GM18499 (cell line): Measurements from ENCODE around the gene PCDHB8.
"Not testable (repeated sequence)": the region's sequence is repeated elsewhere in the genome, so short reads cannot be mapped to it uniquely, and the experiment has no call there.

Source experiments
- ATAC-seq: cut with Tn5 transposase; IDR thresholded peaks from one replicate; pipeline ENCODE4 v1.9.1; 2021; ENCODE audit warnings: moderate number of reproducible peaks; ENCODE audit not compliant: insufficient read depth, unreplicated experiment

PCDHB8 gene

DNA sequence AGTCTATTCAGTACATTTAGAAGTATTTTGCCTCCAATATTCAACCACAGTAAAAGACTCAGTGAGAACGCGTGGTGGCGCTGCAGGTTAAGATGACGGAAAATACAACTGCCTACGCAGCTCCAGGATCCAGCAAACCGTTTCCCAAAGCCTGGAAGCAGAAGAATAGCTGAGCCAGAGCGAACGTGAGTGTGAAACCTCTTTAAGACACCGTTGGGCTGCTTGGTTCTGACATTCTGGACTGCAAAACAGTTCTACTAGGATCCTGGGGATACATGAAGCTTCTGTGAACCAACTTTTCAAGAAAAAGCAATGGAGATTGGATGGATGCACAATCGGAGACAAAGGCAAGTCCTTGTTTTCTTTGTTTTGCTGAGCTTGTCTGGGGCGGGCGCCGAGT, 4.7 kb downstream of the PCDHB8 start, which contains the start of gene PCDHB16:
Gene PCDHB16, plus strand, starts transcription at position 140 of the 400 bp plus-strand sequence. Its CDS starts 173 bp downstream, at position 313.
- ATAC-seq, result no peak

GRCh38 chr5:141184117-141184855, 6.7 kb downstream of the PCDHB8 start:
- ATAC-seq, result not testable (repeated sequence)

DNA sequence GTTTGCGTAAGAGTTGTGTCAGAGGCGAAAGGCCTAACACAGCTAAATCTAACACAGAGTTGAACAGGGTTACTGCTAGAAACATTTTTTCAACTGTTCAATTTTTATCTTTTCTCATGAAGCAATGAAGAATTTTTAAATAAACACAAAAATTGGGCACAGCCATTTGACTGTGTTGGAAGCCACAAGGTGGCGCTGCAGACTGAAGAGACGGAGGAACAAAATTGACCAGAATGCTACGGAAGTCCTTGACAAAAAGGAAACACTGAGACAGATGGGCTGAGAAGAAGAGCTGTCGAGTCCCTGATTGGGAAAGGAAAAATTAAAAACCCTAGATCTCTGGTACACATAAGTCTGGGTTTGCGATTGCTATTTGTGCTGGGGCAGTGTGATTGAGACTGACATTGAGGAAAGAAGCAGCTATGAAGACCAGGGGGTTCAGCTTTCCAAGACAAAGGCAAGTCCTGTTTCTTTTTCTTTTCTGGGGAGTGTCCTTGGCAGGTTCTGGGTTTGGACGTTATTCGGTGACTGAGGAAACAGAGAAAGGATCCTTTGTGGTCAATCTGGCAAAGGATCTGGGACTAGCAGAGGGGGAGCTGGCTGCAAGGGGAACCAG, 9.4 kb downstream of the PCDHB8 start, which contains the start of gene PCDHB9:
Gene PCDHB9, plus strand, starts transcription at position 265 of the 616 bp plus-strand sequence. Its CDS starts 158 bp downstream, at position 423.
- no peak for ATAC-seq

DNA sequence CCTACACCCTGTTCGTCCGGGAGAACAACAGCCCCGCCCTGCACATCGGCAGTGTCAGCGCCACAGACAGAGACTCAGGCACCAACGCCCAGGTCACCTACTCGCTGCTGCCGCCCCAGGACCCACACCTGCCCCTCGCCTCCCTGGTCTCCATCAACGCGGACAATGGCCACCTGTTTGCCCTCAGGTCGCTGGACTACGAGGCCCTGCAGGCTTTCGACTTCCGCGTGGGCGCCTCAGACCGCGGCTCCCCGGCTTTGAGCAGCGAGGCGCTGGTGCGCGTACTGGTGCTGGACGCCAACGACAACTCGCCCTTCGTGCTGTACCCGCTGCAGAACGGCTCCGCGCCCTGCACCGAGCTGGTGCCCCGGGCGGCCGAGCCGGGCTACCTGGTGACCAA, 11.1 kb downstream of the PCDHB8 start:
- ATAC-seq, result not testable (repeated sequence)

DNA sequence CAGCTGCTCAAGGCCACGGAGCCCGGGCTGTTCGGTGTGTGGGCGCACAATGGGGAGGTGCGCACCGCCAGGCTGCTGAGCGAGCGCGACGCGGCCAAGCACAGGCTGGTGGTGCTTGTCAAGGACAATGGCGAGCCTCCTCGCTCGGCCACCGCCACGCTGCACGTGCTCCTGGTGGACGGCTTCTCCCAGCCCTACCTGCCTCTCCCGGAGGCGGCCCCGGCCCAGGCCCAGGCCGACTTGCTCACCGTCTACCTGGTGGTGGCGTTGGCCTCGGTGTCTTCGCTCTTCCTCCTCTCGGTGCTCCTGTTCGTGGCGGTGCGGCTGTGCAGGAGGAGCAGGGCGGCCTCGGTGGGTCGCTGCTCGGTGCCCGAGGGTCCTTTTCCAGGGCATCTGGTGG, 11.5 kb downstream of the PCDHB8 start:
- not testable (repeated sequence) for ATAC-seq

- ATAC-seq, result no peak
Measured at GRCh38 chr5:141192110-141192725, 14.6 kb downstream of the PCDHB8 start, which contains the start of gene PCDHB10. TSS of gene PCDHB10 (plus strand) at chr5:141192353. CDS start at chr5:141192553, 200 bp downstream.

GRCh38 chr5:141194332-141194731, 16.7 kb downstream of the PCDHB8 start:
- ATAC-seq, result not testable (repeated sequence)

GRCh38 chr5:141196363-141196762, 18.8 kb downstream of the PCDHB8 start:
- ATAC-seq, result no peak

DNA sequence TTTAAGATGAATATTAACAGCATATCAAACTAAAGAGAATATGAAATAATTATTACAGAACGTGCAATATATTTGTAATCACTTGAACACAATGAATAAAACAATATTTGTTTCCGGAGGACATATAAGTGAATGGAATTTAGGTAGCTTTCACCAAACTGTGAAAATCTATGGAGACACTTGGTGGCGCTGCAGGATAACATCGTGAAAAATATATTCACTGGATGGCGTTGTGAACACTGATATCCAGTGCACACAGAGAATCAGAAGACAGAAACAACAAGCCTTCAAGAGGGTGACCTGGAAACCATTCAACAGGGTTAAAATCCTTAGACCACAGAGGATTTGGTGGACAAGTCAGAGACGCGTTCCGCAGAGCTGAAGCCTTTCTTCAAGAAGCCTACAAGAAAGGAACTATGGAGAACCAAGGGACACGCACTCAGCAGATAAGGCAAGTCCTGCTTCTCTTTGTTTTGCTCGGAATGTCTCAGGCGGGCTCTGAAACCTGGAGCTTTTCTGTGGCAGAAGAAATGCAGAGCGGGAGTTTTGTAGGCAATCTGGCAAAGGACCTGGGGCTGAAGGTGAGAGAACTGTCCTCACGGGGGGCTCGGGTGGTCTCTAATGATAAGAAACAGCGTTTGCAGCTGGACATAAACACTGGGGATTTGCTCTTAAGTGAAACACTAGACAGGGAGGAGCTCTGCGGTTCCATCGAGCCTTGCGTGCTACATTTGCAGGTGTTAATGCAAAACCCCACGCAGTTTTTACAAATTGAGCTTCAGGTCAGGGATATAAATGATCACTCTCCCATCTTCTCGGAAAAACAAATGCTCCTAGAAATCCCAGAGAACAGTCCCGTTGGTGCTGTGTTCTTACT, 22.0 kb downstream of the PCDHB8 start, which contains the start of gene PCDHB11:
Gene PCDHB11, plus strand, starts transcription at position 269 of the 877 bp plus-strand sequence. Its CDS starts 148 bp downstream, at position 417.
- no peak for ATAC-seq

DNA sequence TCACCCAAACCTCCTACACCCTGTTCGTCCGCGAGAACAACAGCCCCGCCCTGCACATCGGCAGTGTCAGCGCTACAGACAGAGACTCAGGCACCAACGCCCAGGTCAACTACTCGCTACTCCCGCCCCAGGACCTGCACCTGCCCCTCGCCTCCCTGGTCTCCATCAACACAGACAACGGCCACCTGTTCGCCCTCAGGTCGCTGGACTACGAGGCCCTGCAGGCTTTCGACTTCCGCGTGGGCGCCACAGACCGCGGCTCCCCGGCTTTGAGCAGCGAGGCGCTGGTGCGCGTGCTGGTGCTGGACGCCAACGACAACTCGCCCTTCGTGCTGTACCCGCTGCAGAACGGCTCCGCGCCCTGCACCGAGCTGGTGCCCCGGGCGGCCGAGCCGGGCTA, 23.5 kb downstream of the PCDHB8 start:
- not testable (repeated sequence) for ATAC-seq

DNA sequence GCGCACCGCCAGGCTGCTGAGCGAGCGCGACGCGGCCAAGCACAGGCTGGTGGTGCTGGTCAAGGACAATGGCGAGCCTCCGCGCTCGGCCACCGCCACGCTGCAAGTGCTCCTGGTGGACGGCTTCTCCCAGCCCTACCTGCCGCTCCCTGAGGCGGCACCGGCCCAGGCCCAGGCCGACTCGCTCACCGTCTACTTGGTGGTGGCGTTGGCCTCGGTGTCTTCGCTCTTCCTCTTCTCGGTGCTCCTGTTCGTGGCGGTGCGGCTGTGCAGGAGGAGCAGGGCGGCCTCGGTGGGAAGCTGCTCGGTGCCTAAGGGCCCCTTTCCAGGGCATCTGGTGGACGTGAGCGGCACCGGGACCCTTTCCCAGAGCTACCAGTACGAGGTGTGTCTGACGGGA, 24.1 kb downstream of the PCDHB8 start:
- ATAC-seq, result not testable (repeated sequence)

DNA sequence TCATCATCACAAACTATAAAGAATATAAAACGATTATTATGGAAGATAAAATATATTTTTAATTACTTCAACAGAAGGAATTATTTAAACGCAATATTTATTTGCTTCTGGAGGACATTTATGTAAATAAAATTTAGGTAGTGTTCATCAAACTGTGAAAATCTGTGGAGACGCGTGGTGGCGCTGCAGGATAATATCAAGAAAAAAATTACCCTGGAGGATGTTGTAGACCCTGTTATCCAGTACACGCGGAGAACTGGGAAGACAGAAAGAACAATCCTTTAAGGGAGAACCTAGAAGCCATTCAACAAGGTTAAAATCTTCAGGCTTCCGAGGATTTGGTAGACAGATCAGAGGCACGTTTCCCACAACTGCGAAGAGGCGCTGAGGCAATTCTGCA, 30.9 kb downstream of the PCDHB8 start, which contains the start of gene PCDHB12:
Gene PCDHB12, plus strand, starts transcription at position 242 of the 400 bp plus-strand sequence. CDS start 189 bp downstream, outside the sequence.
- ATAC-seq, result no peak

GRCh38 chr5:141210281-141210680, 32.7 kb downstream of the PCDHB8 start:
- not testable (repeated sequence) for ATAC-seq

DNA sequence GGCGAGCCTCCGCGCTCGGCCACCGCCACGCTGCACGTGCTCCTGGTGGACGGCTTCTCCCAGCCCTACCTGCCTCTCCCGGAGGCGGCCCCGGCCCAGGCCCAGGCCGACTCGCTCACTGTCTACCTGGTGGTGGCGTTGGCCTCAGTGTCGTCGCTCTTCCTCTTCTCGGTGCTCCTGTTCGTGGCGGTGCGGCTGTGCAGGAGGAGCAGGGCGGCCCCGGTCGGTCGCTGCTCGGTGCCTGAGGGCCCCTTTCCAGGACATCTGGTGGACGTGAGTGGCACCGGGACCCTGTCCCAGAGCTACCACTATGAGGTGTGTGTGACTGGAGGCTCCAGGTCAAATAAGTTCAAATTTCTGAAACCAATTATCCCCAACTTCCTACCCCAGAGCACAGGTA, 33.3 kb downstream of the PCDHB8 start:
- not testable (repeated sequence) for ATAC-seq

- not testable (repeated sequence) for ATAC-seq
Measured at GRCh38 chr5:141213656-141214339, 36.2 kb downstream of the PCDHB8 start, which contains the start of gene PCDHB13. TSS of gene PCDHB13 (plus strand) at chr5:141213919. CDS start at chr5:141214124, 205 bp downstream.

DNA sequence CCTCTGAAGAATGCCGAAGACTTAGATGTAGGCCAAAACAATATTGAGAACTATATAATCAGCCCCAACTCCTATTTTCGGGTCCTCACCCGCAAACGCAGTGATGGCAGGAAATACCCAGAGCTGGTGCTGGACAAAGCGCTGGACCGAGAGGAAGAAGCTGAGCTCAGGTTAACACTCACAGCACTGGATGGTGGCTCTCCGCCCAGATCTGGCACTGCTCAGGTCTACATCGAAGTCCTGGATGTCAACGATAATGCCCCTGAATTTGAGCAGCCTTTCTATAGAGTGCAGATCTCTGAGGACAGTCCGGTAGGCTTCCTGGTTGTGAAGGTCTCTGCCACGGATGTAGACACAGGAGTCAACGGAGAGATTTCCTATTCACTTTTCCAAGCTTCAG, 37.0 kb downstream of the PCDHB8 start:
- ATAC-seq, result not testable (repeated sequence)

- ATAC-seq, result not testable (repeated sequence)
Measured at GRCh38 chr5:141215504-141215903, 37.9 kb downstream of the PCDHB8 start.

DNA sequence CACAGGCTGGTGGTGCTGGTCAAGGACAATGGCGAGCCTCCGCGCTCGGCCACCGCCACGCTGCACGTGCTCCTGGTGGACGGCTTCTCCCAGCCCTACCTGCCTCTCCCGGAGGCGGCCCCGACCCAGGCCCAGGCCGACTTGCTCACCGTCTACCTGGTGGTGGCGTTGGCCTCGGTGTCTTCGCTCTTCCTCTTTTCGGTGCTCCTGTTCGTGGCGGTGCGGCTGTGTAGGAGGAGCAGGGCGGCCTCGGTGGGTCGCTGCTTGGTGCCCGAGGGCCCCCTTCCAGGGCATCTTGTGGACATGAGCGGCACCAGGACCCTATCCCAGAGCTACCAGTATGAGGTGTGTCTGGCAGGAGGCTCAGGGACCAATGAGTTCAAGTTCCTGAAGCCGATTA, 38.4 kb downstream of the PCDHB8 start:
- not testable (repeated sequence) for ATAC-seq
